Keratinocyte (primary cell): ENCODE data around the gene BTG1. TPM values are rescaled to one million over a fixed set of nuclear protein-coding genes. Genes with fewer than 3 reads are reported as not detected.

Experiments
- DNase-seq: peaks from one replicate; pipeline ENCODE4 v3.0.0-alpha.2; 2011; ENCODE audit warnings: low read depth, missing footprints, low spot score
- FAIRE-seq: peaks from 2 replicates; lab custom pipeline; 2011; peaks lifted over from hg19 to GRCh38; lab: Jason Lieb, UNC
- H2AFZ ChIP-seq: 2 replicates; pipeline ENCODE4 v1.6.0; 2012; ENCODE audit warnings: low read length, control low read depth, inconsistent platforms; ENCODE audit not compliant: control insufficient read depth
- H3K27ac ChIP-seq: 2 replicates; pipeline ENCODE4 v1.5.1; 2011; ENCODE audit warnings: low read length; ENCODE audit not compliant: control insufficient read depth, insufficient read depth
- H3K27me3 ChIP-seq: 3 replicates; pipeline ENCODE4 v1.6.0; 2011; ENCODE audit warnings: low read length; ENCODE audit not compliant: control insufficient read depth, insufficient read depth; ENCODE audit errors: extremely low read depth
- H3K36me3 ChIP-seq, 2 experiments: 2 replicates in 1 of 2; 3 replicates in 1 of 2; pipeline ENCODE4 v1.5.1; 2011; ENCODE audit warnings: low read length in 2 of 2, mild to moderate bottlenecking in 1 of 2; ENCODE audit not compliant: control insufficient read depth in 2 of 2, insufficient read depth in 2 of 2; ENCODE audit errors: extremely low read depth in 1 of 2
- H3K4me1 ChIP-seq: 3 replicates; pipeline ENCODE4 v1.5.1; 2011; ENCODE audit warnings: low read length; ENCODE audit not compliant: control insufficient read depth, insufficient read depth; ENCODE audit errors: extremely low read depth
- H3K4me2 ChIP-seq: 3 replicates; pipeline ENCODE4 v1.6.0; 2011; ENCODE audit warnings: low read depth, low read length; ENCODE audit not compliant: control insufficient read depth, insufficient read depth; ENCODE audit errors: extremely low read depth
- H3K4me3 ChIP-seq, 3 experiments: fragments of 200-600 bp in 1 of 3; sonication (generic) in 1 of 3; 2 replicates in 2 of 3; 3 replicates in 1 of 3; pipeline ENCODE4 v1.5.1; 2011 to 2016; ENCODE audit warnings: low read length in 3 of 3, mild to moderate bottlenecking in 3 of 3, control low read depth in 2 of 3, inconsistent platforms in 1 of 3, low read depth in 1 of 3, mixed read lengths in 1 of 3, mixed run types in 1 of 3, moderate library complexity in 1 of 3; ENCODE audit not compliant: control insufficient read depth in 2 of 3, insufficient read depth in 2 of 3; ENCODE audit errors: extremely low read depth in 1 of 3
- H3K79me2 ChIP-seq: 2 replicates; pipeline ENCODE4 v1.6.0; 2012; ENCODE audit warnings: low read length; ENCODE audit not compliant: control insufficient read depth, insufficient read depth
- H3K9ac ChIP-seq: 3 replicates; pipeline ENCODE4 v1.6.0; 2011; ENCODE audit warnings: low read length; ENCODE audit not compliant: control insufficient read depth, insufficient read depth; ENCODE audit errors: extremely low read depth
- H3K9me1 ChIP-seq: 3 replicates; pipeline ENCODE4 v1.6.0; 2011; ENCODE audit warnings: low read length; ENCODE audit not compliant: control insufficient read depth, insufficient read depth; ENCODE audit errors: extremely low read depth
- H3K9me3 ChIP-seq: 2 replicates; pipeline ENCODE4 v1.5.1; 2012; ENCODE audit warnings: low read depth, low read length; ENCODE audit not compliant: control insufficient read depth
- H4K20me1 ChIP-seq: 3 replicates; pipeline ENCODE4 v1.6.0; 2011; ENCODE audit warnings: low read length; ENCODE audit not compliant: control insufficient read depth, insufficient read depth; ENCODE audit errors: extremely low read depth
- CTCF ChIP-seq, 3 experiments: IDR thresholded peaks in 1 of 3; conservative IDR thresholded peaks in 1 of 3; optimal IDR thresholded peaks in 1 of 3; 2 replicates in 2 of 3; 3 replicates in 1 of 3; pipeline versions ENCODE3 to v1.5.1; 2011; ENCODE audit warnings: low read length in 3 of 3, mild to moderate bottlenecking in 3 of 3, moderate library complexity in 2 of 3, control low read depth in 1 of 3, inconsistent platforms in 1 of 3; ENCODE audit not compliant: insufficient read depth in 2 of 3; ENCODE audit errors: extremely low read depth in 1 of 3
- EZH2 ChIP-seq: IDR thresholded peaks from one replicate; pipeline ENCODE4 v1.6.1; 2012; ENCODE audit warnings: inconsistent platforms, mild to moderate bottlenecking, low read length, moderate library complexity
- dilution Hi-C: fragments of 300-500 bp; cut with MboI; formaldehyde crosslinking; loops from one replicate; pipeline ENCODE4 v1.7.0; 2020; ENCODE audit warnings: low sequenced_read_pairs; ENCODE audit not compliant: extremely low pct_ligation_motif_present
- polyA plus RNA-seq, 5 experiments: library from polyadenylated mRNA; depleted of rRNA in 3 of 5; stranded (reverse) in 3 of 5; stranded (forward) in 1 of 5; unstranded in 1 of 5; fragments of >200 nt; gene quantifications; 1 replicate in 1 of 5; 2 replicates in 3 of 5; 3 replicates in 1 of 5; pipeline versions ENCODE4 v1.2.1 to v1.2.3, GENCODE V29; 2011 to 2012; ENCODE audit warnings: missing spikeins in 2 of 5, low read depth in 1 of 5, low replicate concordance in 1 of 5

Gene BTG1
- polyA plus RNA-seq, 1 donor (not counting 4 experiments of a cell fraction or from before 2014, with no cell fraction given) = 40.7 TPM

- Histone ChIP-seq H3K27me3 (no peaks in the 10 kb centered on the region), H4K20me1 (no peaks in the 10 kb centered on the region), H3K4me3 (no peak overlapping the region), H3K4me1 (no peaks in the 10 kb centered on the region), H3K27ac (no peak overlapping the region), H2AFZ (no peak overlapping the region), H3K4me2 (no peak overlapping the region), H3K36me3 (no peaks in the 10 kb centered on the region), H3K9ac (no peak overlapping the region), H3K9me3 (no peaks in the 10 kb centered on the region), H3K79me2 (no peaks in the 10 kb centered on the region), H3K9me1 (no peaks in the 10 kb centered on the region)
- dilution Hi-C loops = no loop called here
- FAIRE-seq (no peak), DNase-seq (no peak)
- no peak for TF ChIP-seq EZH2
- no peak for TF ChIP-seq CTCF (optimal IDR thresholded peaks at IDR 0.05 in 1 of 3, IDR thresholded peaks at IDR 0.05 in 1 of 3, conservative IDR thresholded peaks at IDR 0.05 in 1 of 3; ENCODE audit: extremely low read depth in 1 of 3, insufficient read depth in 2 of 3, low read length in 3 of 3)
Observed at GRCh38 chr12:92107094-92107493, 38.6 kb downstream of the BTG1 start.

- Histone ChIP-seq H2AFZ (no peak overlapping the region), H3K9me3 (no peaks in the 10 kb centered on the region), H3K9me1 (no peaks in the 10 kb centered on the region), H3K79me2 (no peaks in the 10 kb centered on the region), H3K4me3 (no peak overlapping the region), H3K36me3 (no peaks in the 10 kb centered on the region), H3K4me2 (no peak overlapping the region), H3K9ac (no peak overlapping the region), H4K20me1 (no peaks in the 10 kb centered on the region), H3K27ac (no peak overlapping the region), H3K27me3 (no peaks in the 10 kb centered on the region), H3K4me1 (no peaks in the 10 kb centered on the region)
- FAIRE-seq (no peak), DNase-seq (no peak)
- TF ChIP-seq EZH2 = no peak
- TF ChIP-seq CTCF (optimal IDR thresholded peaks at IDR 0.05 in 1 of 3, IDR thresholded peaks at IDR 0.05 in 1 of 3, conservative IDR thresholded peaks at IDR 0.05 in 1 of 3; ENCODE audit: extremely low read depth in 1 of 3, insufficient read depth in 2 of 3, low read length in 3 of 3) = no peak
- dilution Hi-C loops = no loop called here
Observed at GRCh38 chr12:92105676-92106075, 40.0 kb downstream of the BTG1 start.
